K562 (cell line): ENCODE measurements around the gene ANTXRL. TPM values are rescaled to one million over a fixed set of nuclear protein-coding genes. Genes with fewer than 3 reads are reported as not detected.

Experiments
- ATAC-seq: fragments of 200-7000 bp; cut with Tn5 transposase; 3 replicates; pipeline ENCODE4 v1.9.1; 2020; ENCODE audit warnings: moderate library complexity
- BruUV-seq: library from RNA; stranded (reverse); fragments of 400-500 nt; replicated peaks from 2 replicates; lab custom pipeline; 2021; lab: Mats Ljungman, UMichigan
- CTCF ChIA-PET: fragments of 300-600 bp; formaldehyde crosslinking; extraction: SDS; loops from one replicate; lab custom pipeline; 2021; ENCODE audit warnings: low intra/inter-chr PET ratio; lab: Yijun Ruan, JAX
- POLR2A ChIA-PET: fragments of 300-600, 350-650 bp; sonication (Branson Sonifier 250); formaldehyde crosslinking; extraction: SDS; loops from one replicate; lab custom pipeline; 2021; ENCODE audit warnings: antibody characterized with exemption, inconsistent platforms; lab: Yijun Ruan, JAX
- DNase-seq, 4 experiments: peaks; one replicate each; pipeline versions ENCODE4 v3.0.0 to v3.0.0-alpha.2; 2011 to 2018; ENCODE audit warnings: low spot score in 3 of 4, mixed read lengths in 3 of 4; ENCODE audit errors: extremely low read depth in 1 of 4
- FAIRE-seq: peaks from 2 replicates; lab custom pipeline; 2011; peaks lifted over from hg19 to GRCh38; lab: Jason Lieb, UNC
- H2AFZ ChIP-seq: 2 replicates; pipeline ENCODE4 v1.6.0; 2011; ENCODE audit warnings: low read depth, low read length, control low read depth, inconsistent platforms
- H3K27ac ChIP-seq: fragments of 200-600 bp; 3 replicates; pipeline ENCODE4 v1.8.0; 2011; ENCODE audit warnings: low read depth, mild to moderate bottlenecking, control low read depth, inconsistent platforms, low read length, moderate library complexity, mixed read lengths; ENCODE audit errors: extremely low read depth
- H3K27me3 ChIP-seq, 2 experiments: fragments of 300-600 bp in 1 of 2; 2 replicates in 1 of 2; 3 replicates in 1 of 2; pipeline versions ENCODE4 v1.6.0 to v1.8.0; 2011; ENCODE audit warnings: inconsistent platforms in 2 of 2, low read length in 2 of 2, mild to moderate bottlenecking in 1 of 2, mixed read lengths in 1 of 2, moderate library complexity in 1 of 2; ENCODE audit not compliant: control insufficient read depth in 2 of 2, insufficient read depth in 2 of 2
- H3K36me3 ChIP-seq: fragments of 300-600 bp; 3 replicates; pipeline ENCODE4 v1.8.0; 2011; ENCODE audit warnings: mild to moderate bottlenecking, low read length, inconsistent platforms; ENCODE audit not compliant: control insufficient read depth, insufficient read depth
- H3K4me1 ChIP-seq, 2 experiments: fragments of 200-600 bp in 1 of 2; replicated peaks in 1 of 2; 2 replicates in 1 of 2; 3 replicates in 1 of 2; pipeline versions ENCODE4 v1.5.1 to v1.8.0; 2011; ENCODE audit warnings: inconsistent platforms in 2 of 2, low read length in 2 of 2, mild to moderate bottlenecking in 1 of 2, mixed read lengths in 1 of 2, moderate library complexity in 1 of 2; ENCODE audit not compliant: control insufficient read depth in 2 of 2, insufficient read depth in 2 of 2
- H3K4me2 ChIP-seq: 2 replicates; pipeline ENCODE4 v1.6.1; 2011; ENCODE audit warnings: low read length, control low read depth, inconsistent platforms, mixed read lengths; ENCODE audit not compliant: insufficient read depth
- H3K4me3 ChIP-seq: fragments of 200-600 bp; sonication (generic), shearing (Covaris generic); 2 replicates; pipeline ENCODE4 v1.5.1; 2016; ENCODE audit warnings: control low read depth, inconsistent platforms
- H3K79me2 ChIP-seq: fragments of 200-600 bp; 3 replicates; pipeline ENCODE4 v1.8.0; 2011; ENCODE audit warnings: low read length, inconsistent platforms; ENCODE audit not compliant: control insufficient read depth, insufficient read depth
- H3K9ac ChIP-seq, 2 experiments: 2 replicates each; pipeline versions ENCODE4 v1.6.0 to v1.6.1; 2011; ENCODE audit warnings: low read depth in 2 of 2, low read length in 2 of 2, control low read depth in 1 of 2, inconsistent platforms in 1 of 2, mild to moderate bottlenecking in 1 of 2, mixed read lengths in 1 of 2; ENCODE audit not compliant: insufficient read depth in 1 of 2
- H3K9me1 ChIP-seq: one replicate; pipeline ENCODE4 v1.6.0; 2011; ENCODE audit warnings: inconsistent platforms, mild to moderate bottlenecking, low read length, moderate library complexity; ENCODE audit not compliant: control insufficient read depth, insufficient read depth
- H3K9me3 ChIP-seq: replicated peaks from 2 replicates; pipeline ENCODE4 v1.5.1; 2011; ENCODE audit warnings: low read depth, low read length, inconsistent platforms; ENCODE audit not compliant: control insufficient read depth, insufficient read depth
- H4K20me1 ChIP-seq: replicated peaks from 2 replicates; pipeline ENCODE4 v1.6.1; 2011; ENCODE audit warnings: low read length, inconsistent platforms, mixed read lengths; ENCODE audit not compliant: control insufficient read depth, insufficient read depth
- BACH1 ChIP-seq: fragments of 200-800 bp; sonication (Bioruptor generic); IDR thresholded peaks from 2 replicates; pipeline ENCODE4 v1.6.1; 2016; ENCODE audit warnings: missing genetic modification characterization, missing compliant biosample characterization
- COPS2 ChIP-seq: fragments of 450-650 bp; conservative IDR thresholded peaks from 2 replicates; pipeline ENCODE4 v1.6.1; 2016; ENCODE audit warnings: mild to moderate bottlenecking, moderate library complexity
- ELK3 ChIP-seq: fragments of 450-650 bp; formaldehyde crosslinking; IDR thresholded peaks from 2 replicates; pipeline ENCODE4 v1.4.0; 2020; ENCODE audit warnings: mild to moderate bottlenecking
- HMG20A ChIP-seq: fragments of 450-650 bp; formaldehyde crosslinking; conservative IDR thresholded peaks from 2 replicates; pipeline ENCODE4 v1.4.0; 2020; ENCODE audit warnings: mild to moderate bottlenecking, mixed read lengths
- MEF2A ChIP-seq: IDR thresholded peaks from 2 replicates; pipeline ENCODE4 v1.6.1; 2011; ENCODE audit warnings: low read depth, mild to moderate bottlenecking, low read length, moderate library complexity; ENCODE audit not compliant: control insufficient read depth
- POLR3G ChIP-seq: IDR thresholded peaks from 2 replicates; pipeline ENCODE4 v1.6.1; 2011; ENCODE audit not compliant: insufficient read length, insufficient replicate concordance; ENCODE audit errors: extremely low read depth
- RAD51 ChIP-seq: fragments of 450-650 bp; IDR thresholded peaks from 2 replicates; pipeline ENCODE4 v1.7.1; 2016; ENCODE audit warnings: low read depth, mild to moderate bottlenecking, borderline replicate concordance
- SETDB1 ChIP-seq: IDR thresholded peaks from one replicate; pipeline ENCODE4 v1.6.1; 2012; ENCODE audit warnings: low read length, control low read depth, inconsistent platforms
- ZNF143 ChIP-seq: sonication (generic); formaldehyde crosslinking; IDR thresholded peaks from 2 replicates; pipeline ENCODE4 v1.9.0; 2022; ENCODE audit warnings: mild to moderate bottlenecking, missing genetic modification reagents
- ZNF778 ChIP-seq: fragments of 450-650 bp; formaldehyde crosslinking; IDR thresholded peaks from 2 replicates; pipeline ENCODE4 v1.4.0; 2020; ENCODE audit warnings: mild to moderate bottlenecking, moderate library complexity
- WGBS: fragments of 100-300 bp; shearing (Covaris generic); methylation state at CpG from one replicate; pipeline ENCODE4 v1.1.6; 2016; ENCODE audit warnings: low coverage, mixed read lengths; ENCODE audit not compliant: insufficient coverage; ENCODE audit errors: missing lambda C conversion rate; 5-methylcytosine and 5-hydroxymethylcytosine counted together
- in situ Hi-C: fragments of 300-500 bp; cut with MboI; formaldehyde crosslinking; loops from 4 replicates; pipeline ENCODE4 v1.15.0; 2018; ENCODE audit warnings: inconsistent platforms, mixed read lengths
- intact Hi-C: fragments of 100-400 bp; cut with micrococcal nuclease; formaldehyde crosslinking; loops from 2 replicates; pipeline ENCODE4 v1.14.2; 2022
- polyA plus RNA-seq, 8 experiments: library from polyadenylated mRNA; depleted of rRNA in 4 of 8; stranded (reverse) in 5 of 8; unstranded in 3 of 8; fragments of >200 nt; fragmentation: Nextera tagmentation in 2 of 8; fragmentation: Illumina TruSeq in 1 of 8; extraction: Ambion mirVana in 2 of 8; extraction: Trizol in 1 of 8; gene quantifications; 2 replicates each; pipeline versions ENCODE4 v1.2.1 to v1.2.3, GENCODE V29; 2011 to 2014; ENCODE audit warnings: inconsistent platforms in 1 of 8, missing spikeins in 1 of 8
- total RNA-seq, 7 experiments: library from RNA; depleted of rRNA in 6 of 7; stranded (reverse); fragments of >200 nt in 6 of 7; fragmentation: Illumina TruSeq in 2 of 7; extraction: Trizol in 2 of 7; gene quantifications; 2 replicates each; pipeline versions ENCODE4 v1.2.1 to v1.2.3, GENCODE V29; 2011 to 2021; ENCODE audit warnings: low replicate concordance in 1 of 7
- TF ChIP-seq, protein P1 (sequence below): fragments of 250-450 bp; sonication (Bioruptor Pico); IDR thresholded peaks from 2 replicates; pipeline ENCODE4 v1.4.0; 2020; ENCODE audit warnings: mild to moderate bottlenecking, moderate library complexity
- TF ChIP-seq, protein P2 (sequence below): sonication (generic); formaldehyde crosslinking; IDR thresholded peaks from 2 replicates; pipeline ENCODE4 v1.8.0; 2022; ENCODE audit warnings: missing genetic modification reagents, mild to moderate bottlenecking, moderate library complexity, borderline replicate concordance

Gene ANTXRL
- total and polyA plus RNA-seq, 9 of the 15 experiments (the other 6 are each of a cell fraction or from before 2014, with no cell fraction given), result not detected

DNA sequence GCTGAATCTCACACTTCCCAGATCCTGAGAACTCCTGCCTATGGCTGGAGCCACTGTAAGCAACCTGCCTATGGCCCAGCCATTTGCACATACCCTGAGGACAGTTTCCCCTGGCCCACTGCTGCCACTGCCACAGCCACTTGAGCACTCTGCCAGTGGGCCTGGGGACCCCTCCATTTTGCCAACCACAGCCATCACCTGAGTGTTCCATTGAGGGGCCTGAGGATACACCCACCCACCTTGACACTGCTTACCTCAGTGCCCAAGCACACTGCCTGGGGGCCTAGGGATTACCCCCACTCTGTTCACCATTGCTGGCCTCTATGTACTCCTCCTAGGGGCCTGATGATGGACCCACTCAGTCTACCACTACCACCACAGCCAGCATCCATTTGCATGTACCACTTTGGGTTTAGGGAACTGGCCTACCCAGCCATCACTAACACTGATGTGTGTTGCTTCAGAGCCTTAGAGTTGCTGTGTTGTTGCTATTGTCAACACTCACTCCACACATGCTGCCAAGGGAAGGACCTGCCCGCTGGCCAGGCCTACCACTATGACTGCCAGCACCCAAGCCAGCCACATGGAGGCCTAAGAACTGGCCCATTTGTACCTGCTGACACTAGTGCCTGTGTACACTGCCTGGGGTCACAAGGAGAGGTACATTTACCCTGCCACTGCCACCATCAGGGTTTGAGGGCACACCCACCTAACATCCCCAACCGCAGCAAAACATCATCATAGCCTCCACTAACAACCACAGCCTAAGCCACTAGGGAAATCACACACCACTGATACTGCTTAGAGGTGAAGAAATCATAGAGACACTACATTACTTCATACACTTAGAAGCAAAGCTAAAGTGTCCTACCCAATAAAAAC, 45.9 kb upstream of the ANTXRL start:
- BruUV-seq, result no TSS peak
- ATAC-seq (no peak), FAIRE-seq (no peak), DNase-seq (no peak)
- H3K9me3 ChIP-seq, result no peaks in the 10 kb centered on the region
- H3K27ac ChIP-seq, result no peak overlapping the region
- no peaks in the 10 kb centered on the region for H3K9me1 ChIP-seq
- WGBS, result 4% methylated on average over 2 of the region's 2 CpGs
- no peak overlapping the region for H3K9ac ChIP-seq
- H2AFZ ChIP-seq, result no peak overlapping the region
- no peaks in the 10 kb centered on the region for H3K36me3 ChIP-seq
- intact Hi-C loops (no loop called here), in situ Hi-C loops (loop anchor here (25.0 kb wide), 1 partner anchor 1004 kb away; no protein-coding TSS in a partner anchor)
- no peak overlapping the region for H3K4me3 ChIP-seq
- no peak overlapping the region for H3K4me2 ChIP-seq
- POLR2A ChIA-PET, result interaction anchor here (1.0 kb wide), 1 partner anchor 13 kb away, joined by 3 read pairs; no protein-coding TSS in a partner anchor
- no peaks in the 10 kb centered on the region; the same call in 1 of the 2 replicates for H4K20me1 ChIP-seq
- CTCF ChIA-PET, result no interaction called here
- H3K4me1 ChIP-seq, result no peaks in the 10 kb centered on the region
- no peaks in the 10 kb centered on the region for H3K79me2 ChIP-seq
- peaks cover 0 to 21% of the 10 kb centered on the region in 2 experiments; a peak in 3 of 5 replicates for H3K27me3 ChIP-seq
- TF ChIP-seq ZNF778 (CRISPR knock-in tag) (no peak), RAD51 (no peak), SETDB1 (no peak), ZNF143 (CRISPR knock-in tag) (no peak), ELK3 (CRISPR knock-in tag) (no peak), BACH1 (tag) (no peak), HMG20A (CRISPR knock-in tag) (no peak), POLR3G (no peak), MEF2A (no peak), COPS2 (no peak)
- TF ChIP-seq, protein P1, sequence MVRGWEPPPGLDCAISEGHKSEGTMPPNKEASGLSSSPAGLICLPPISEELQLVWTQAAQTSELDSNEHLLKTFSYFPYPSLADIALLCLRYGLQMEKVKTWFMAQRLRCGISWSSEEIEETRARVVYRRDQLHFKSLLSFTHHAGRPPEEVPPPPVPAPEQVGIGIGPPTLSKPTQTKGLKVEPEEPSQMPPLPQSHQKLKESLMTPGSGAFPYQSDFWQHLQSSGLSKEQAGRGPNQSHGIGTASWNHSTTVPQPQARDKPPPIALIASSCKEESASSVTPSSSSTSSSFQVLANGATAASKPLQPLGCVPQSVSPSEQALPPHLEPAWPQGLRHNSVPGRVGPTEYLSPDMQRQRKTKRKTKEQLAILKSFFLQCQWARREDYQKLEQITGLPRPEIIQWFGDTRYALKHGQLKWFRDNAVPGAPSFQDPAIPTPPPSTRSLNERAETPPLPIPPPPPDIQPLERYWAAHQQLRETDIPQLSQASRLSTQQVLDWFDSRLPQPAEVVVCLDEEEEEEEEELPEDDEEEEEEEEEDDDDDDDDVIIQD, result no peak
- TF ChIP-seq, protein P2, sequence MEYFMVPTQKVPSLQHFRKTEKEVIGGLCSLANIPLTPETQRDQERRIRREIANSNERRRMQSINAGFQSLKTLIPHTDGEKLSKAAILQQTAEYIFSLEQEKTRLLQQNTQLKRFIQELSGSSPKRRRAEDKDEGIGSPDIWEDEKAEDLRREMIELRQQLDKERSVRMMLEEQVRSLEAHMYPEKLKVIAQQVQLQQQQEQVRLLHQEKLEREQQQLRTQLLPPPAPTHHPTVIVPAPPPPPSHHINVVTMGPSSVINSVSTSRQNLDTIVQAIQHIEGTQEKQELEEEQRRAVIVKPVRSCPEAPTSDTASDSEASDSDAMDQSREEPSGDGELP (CRISPR knock-in tag), result no peak
